H9 (cell line): Measurements from ENCODE around the gene SLC11A1. TPM values are rescaled to one million over a fixed set of nuclear protein-coding genes. Genes with fewer than 3 reads are reported as not detected.

Experiments
- DNase-seq: peaks from one replicate; pipeline ENCODE4 v3.0.0-alpha.2; 2017
- H2AFZ ChIP-seq: one replicate; pipeline ENCODE4 v1.6.1; 2013; ENCODE audit warnings: mild to moderate bottlenecking, low read length, control low read depth, moderate library complexity
- H2AK5ac ChIP-seq: 2 replicates; pipeline ENCODE4 v1.6.1; 2013; ENCODE audit warnings: low read length, control low read depth, mixed read lengths; ENCODE audit not compliant: insufficient read length
- H2BK120ac ChIP-seq: one replicate; pipeline ENCODE4 v1.6.1; 2013; ENCODE audit warnings: low read depth, mild to moderate bottlenecking, low read length, control low read depth, inconsistent platforms; ENCODE audit not compliant: poor library complexity, severe bottlenecking
- H2BK12ac ChIP-seq: 2 replicates; pipeline ENCODE4 v1.6.1; 2013; ENCODE audit warnings: low read length, control low read depth, mixed read lengths, low read depth; ENCODE audit not compliant: insufficient read length
- H2BK15ac ChIP-seq: 2 replicates; pipeline ENCODE4 v1.6.1; 2013; ENCODE audit warnings: low read depth, low read length, control low read depth
- H2BK20ac ChIP-seq: one replicate; pipeline ENCODE4 v1.6.1; 2013; ENCODE audit warnings: low read depth, mild to moderate bottlenecking, low read length, control low read depth, inconsistent platforms; ENCODE audit not compliant: poor library complexity, severe bottlenecking
- H2BK5ac ChIP-seq: 2 replicates; pipeline ENCODE4 v1.6.1; 2013; ENCODE audit warnings: low read length, control low read depth, mixed read lengths; ENCODE audit not compliant: insufficient read length
- H3K14ac ChIP-seq: 2 replicates; pipeline ENCODE4 v1.6.1; 2013; ENCODE audit warnings: low read length, control low read depth; ENCODE audit not compliant: insufficient read depth
- H3K18ac ChIP-seq: 2 replicates; pipeline ENCODE4 v1.6.1; 2013; ENCODE audit warnings: low read depth, mild to moderate bottlenecking, mixed read lengths, low read length, control low read depth; ENCODE audit not compliant: insufficient read length
- H3K23ac ChIP-seq: 2 replicates; pipeline ENCODE4 v1.6.1; 2013; ENCODE audit warnings: low read length, control low read depth, mixed read lengths, low read depth; ENCODE audit not compliant: insufficient read length
- H3K23me2 ChIP-seq: 2 replicates; pipeline ENCODE4 v1.6.1; 2013; ENCODE audit warnings: low read depth, mild to moderate bottlenecking, mixed read lengths, low read length, control low read depth; ENCODE audit not compliant: insufficient read length, poor library complexity, severe bottlenecking
- H3K27ac ChIP-seq: 2 replicates; pipeline ENCODE4 v1.5.1; 2013; ENCODE audit warnings: low read length, control low read depth, mixed read lengths, low read depth; ENCODE audit not compliant: insufficient read length
- H3K27me3 ChIP-seq: 2 replicates; pipeline ENCODE4 v1.6.1; 2013; ENCODE audit warnings: low read length, control low read depth, inconsistent platforms; ENCODE audit not compliant: insufficient read depth
- H3K4ac ChIP-seq: 2 replicates; pipeline ENCODE4 v1.6.1; 2013; ENCODE audit warnings: low read depth, mild to moderate bottlenecking, control low read depth, inconsistent platforms, low read length, moderate library complexity
- H3K4me1 ChIP-seq: 2 replicates; pipeline ENCODE4 v1.6.1; 2013; ENCODE audit warnings: low read length, control low read depth, inconsistent platforms; ENCODE audit not compliant: insufficient read depth
- H3K4me2 ChIP-seq: 2 replicates; pipeline ENCODE4 v1.6.1; 2013; ENCODE audit warnings: low read length, control low read depth, mixed read lengths; ENCODE audit not compliant: insufficient read length, insufficient read depth
- H3K56ac ChIP-seq: 2 replicates; pipeline ENCODE4 v1.6.1; 2013; ENCODE audit warnings: low read depth, mild to moderate bottlenecking, mixed read lengths, low read length, control low read depth; ENCODE audit not compliant: insufficient read length
- H3K79me1 ChIP-seq: 2 replicates; pipeline ENCODE4 v1.6.1; 2013; ENCODE audit warnings: low read depth, mild to moderate bottlenecking, moderate library complexity, low read length, control low read depth, inconsistent platforms; ENCODE audit not compliant: insufficient read depth, poor library complexity, severe bottlenecking
- H3K79me2 ChIP-seq: 2 replicates; pipeline ENCODE4 v1.6.1; 2013; ENCODE audit warnings: low read length, control low read depth, inconsistent platforms; ENCODE audit not compliant: insufficient read depth
- H3K9ac ChIP-seq: 2 replicates; pipeline ENCODE4 v1.6.1; 2013; ENCODE audit warnings: low read length, control low read depth, mixed read lengths; ENCODE audit not compliant: insufficient read length; ENCODE audit errors: extremely low read depth
- H3K9me3 ChIP-seq: one replicate; pipeline ENCODE4 v1.6.1; 2013; ENCODE audit warnings: low read depth, low read length, inconsistent platforms; ENCODE audit not compliant: control insufficient read depth
- H3T11ph ChIP-seq: one replicate; pipeline ENCODE4 v1.6.1; 2013; ENCODE audit warnings: mild to moderate bottlenecking, low read length, control low read depth, inconsistent platforms
- H4K20me1 ChIP-seq: one replicate; pipeline ENCODE4 v1.6.1; 2013; ENCODE audit not compliant: control insufficient read depth, insufficient read length, insufficient read depth
- H4K5ac ChIP-seq: 2 replicates; pipeline ENCODE4 v1.6.1; 2013; ENCODE audit warnings: low read depth, mild to moderate bottlenecking, mixed read lengths, low read length, control low read depth; ENCODE audit not compliant: insufficient read length
- H4K8ac ChIP-seq: replicated peaks from 2 replicates; pipeline ENCODE4 v1.6.1; 2013; ENCODE audit warnings: low read length, control low read depth, mixed read lengths, low read depth; ENCODE audit not compliant: insufficient read length
- H4K91ac ChIP-seq: 2 replicates; pipeline ENCODE4 v1.6.1; 2013; ENCODE audit warnings: low read depth, mild to moderate bottlenecking, moderate library complexity, mixed read lengths, low read length, control low read depth; ENCODE audit not compliant: insufficient read length
- H3K27ac Mint-ChIP-seq, 3 experiments: 2 replicates in 2 of 3; 3 replicates in 1 of 3; pipeline ENCODE4 v1.8.0; 2020 to 2021; ENCODE audit warnings: mixed read lengths in 3 of 3, mild to moderate bottlenecking in 1 of 3, moderate library complexity in 1 of 3
- H3K27me3 Mint-ChIP-seq: 2 replicates; pipeline ENCODE4 v1.8.0; 2021; ENCODE audit warnings: low read depth, mild to moderate bottlenecking, moderate library complexity, mixed read lengths
- H3K36me3 Mint-ChIP-seq, 3 experiments: 2 replicates in 2 of 3; 3 replicates in 1 of 3; pipeline ENCODE4 v1.8.0; 2020 to 2021; ENCODE audit warnings: low read depth in 3 of 3, mixed read lengths in 3 of 3; ENCODE audit not compliant: insufficient read depth in 1 of 3
- H3K4me1 Mint-ChIP-seq, 2 experiments: 2 replicates each; pipeline ENCODE4 v1.8.0; 2020; ENCODE audit warnings: mixed read lengths in 2 of 2
- H3K4me3 Mint-ChIP-seq, 2 experiments: 2 replicates in 1 of 2; 3 replicates in 1 of 2; pipeline ENCODE4 v1.8.0; 2020 to 2021; ENCODE audit warnings: mild to moderate bottlenecking in 2 of 2, mixed read lengths in 2 of 2, moderate library complexity in 1 of 2
- H3K9me3 Mint-ChIP-seq, 2 experiments: 2 replicates in 1 of 2; 3 replicates in 1 of 2; pipeline ENCODE4 v1.8.0; 2020; ENCODE audit warnings: mild to moderate bottlenecking in 2 of 2, mixed read lengths in 2 of 2, moderate library complexity in 1 of 2
- CTCF ChIP-seq: fragments of 200-600 bp; sonication (generic); conservative IDR thresholded peaks from 3 replicates; pipeline ENCODE4 v1.8.0; 2021; ENCODE audit warnings: antibody characterized with exemption, mild to moderate bottlenecking
- WGBS: extraction: QIAGEN DNeasy Blood & Tissue Kit; methylation state at CpG from one replicate; pipeline ENCODE4 v1.1.7; 2013; ENCODE audit warnings: missing lambda C conversion rate, low lambda C conversion rate, mixed read lengths; ENCODE audit not compliant: insufficient read length; ENCODE audit errors: extremely low coverage; 5-methylcytosine and 5-hydroxymethylcytosine counted together
- total RNA-seq: library from RNA; stranded (reverse); gene quantifications from 2 replicates; pipeline ENCODE4 v1.2.1, GENCODE V29; 2021

The SLC11A1 gene
- total RNA-seq, 1 experiment from 2014 or later = 0.11 TPM

- Histone ChIP-seq H3K4ac (no peak overlapping the region), H2BK5ac (no peak overlapping the region), H3K4me1 (no peaks in the 10 kb centered on the region), H2AFZ (no peak overlapping the region), H3K27me3 (no peaks in the 10 kb centered on the region), H4K5ac (no peak overlapping the region), H3T11ph (no peak overlapping the region), H4K8ac (no peak overlapping the region), H2BK20ac (no peak overlapping the region), H3K56ac (no peak overlapping the region), H4K20me1 (no peaks in the 10 kb centered on the region), H3K27ac (no peak overlapping the region), H3K79me2 (no peaks in the 10 kb centered on the region), H3K9ac (no peak overlapping the region), H3K9me3 (no peaks in the 10 kb centered on the region), H3K14ac (no peak overlapping the region), H2BK12ac (no peak overlapping the region), H3K79me1 (no peaks in the 10 kb centered on the region), H2AK5ac (no peak overlapping the region), H2BK120ac (no peak overlapping the region), H3K4me2 (no peak overlapping the region), H2BK15ac (no peak overlapping the region), H4K91ac (no peak overlapping the region), H3K23me2 (no peaks in the 10 kb centered on the region), H3K23ac (no peak overlapping the region), H3K18ac (no peak overlapping the region)
- H3K36me3 Mint-ChIP-seq = peaks cover 0 to 4% (median 0%) of the 10 kb centered on the region in 3 experiments; a peak in 1 of 7 replicates
- WGBS = no CpG with 5 or more reads among the region's 8 CpGs
- H3K9me3 Mint-ChIP-seq = no peaks in the 10 kb centered on the region
- H3K27ac Mint-ChIP-seq = no peak overlapping the region
- no peak for TF ChIP-seq CTCF
- peaks cover 0 to under 1% of the 10 kb centered on the region in 2 experiments; a peak in 1 of 4 replicates for H3K4me1 Mint-ChIP-seq
- peaks cover 1% of the 10 kb centered on the region for H3K27me3 Mint-ChIP-seq
- H3K4me3 Mint-ChIP-seq = no peak overlapping the region
- no peak for DNase-seq
Measured at GRCh38 chr2:218432676-218433365, 50.7 kb downstream of the SLC11A1 start.
